HAP-1 (cell line): ENCODE data around the gene FAM3B.

Experiments used
- DNase-seq, 2 experiments: peaks; one replicate each; pipeline ENCODE4 v3.0.0-alpha.2; 2016 to 2020; ENCODE audit warnings: low spot score in 2 of 2
- H3K27me3 ChIP-seq: fragments of 250-450 bp; sonication (Bioruptor Pico); 2 replicates; pipeline ENCODE4 v1.5.1; 2020; ENCODE audit warnings: low read depth, mild to moderate bottlenecking, moderate library complexity
- H3K36me3 ChIP-seq: fragments of 250-450 bp; sonication (Bioruptor Pico); replicated peaks from 2 replicates; pipeline ENCODE4 v1.5.1; 2020; ENCODE audit warnings: mild to moderate bottlenecking
- H3K4me1 ChIP-seq: fragments of 250-450 bp; sonication (Bioruptor Pico); 2 replicates; pipeline ENCODE4 v1.5.1; 2020; ENCODE audit warnings: mild to moderate bottlenecking
- H3K4me3 ChIP-seq: fragments of 250-450 bp; sonication (Bioruptor Pico); 2 replicates; pipeline ENCODE4 v1.5.1; 2020; ENCODE audit warnings: mild to moderate bottlenecking, moderate library complexity
- H3K9me3 ChIP-seq: fragments of 250-450 bp; sonication (Bioruptor Pico); 2 replicates; pipeline ENCODE4 v1.5.1; 2020; ENCODE audit warnings: mild to moderate bottlenecking, moderate library complexity
- in situ Hi-C: fragments of 300-500 bp; cut with MboI; formaldehyde crosslinking; loops from 3 replicates; pipeline ENCODE4 v1.14.3; 2020; ENCODE audit warnings: low sequenced_read_pairs, inconsistent platforms, mixed read lengths

Gene FAM3B

DNA sequence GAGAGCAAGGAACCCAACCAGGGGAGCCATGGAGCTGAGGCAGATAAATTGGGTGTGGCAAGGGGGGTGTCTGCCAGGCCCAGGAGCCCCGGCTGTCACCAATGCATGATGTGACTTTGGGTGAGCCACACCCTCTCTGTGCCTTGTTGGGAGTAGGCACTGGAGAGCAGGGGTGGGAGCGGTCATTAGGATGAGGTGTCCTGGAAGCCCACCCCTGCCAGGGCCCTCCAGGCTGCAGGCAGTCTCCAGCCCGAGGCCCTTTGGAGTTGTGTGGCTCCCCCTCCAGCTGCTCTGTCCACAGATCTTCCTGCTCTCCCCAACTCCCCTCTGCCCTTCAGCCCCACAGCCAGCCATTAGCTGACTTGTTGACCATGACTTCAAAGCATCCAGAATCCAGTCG lies 56.7 kb downstream of the FAM3B start:
- Histone ChIP-seq H3K4me1 (no peaks in the 10 kb centered on the region), H3K4me3 (no peak overlapping the region), H3K9me3 (no peaks in the 10 kb centered on the region; the same call in 1 of the 2 replicates), H3K27me3 (no peaks in the 10 kb centered on the region), H3K36me3 (no peaks in the 10 kb centered on the region)
- DNase-seq: no peak
- in situ Hi-C loops: no loop called here

DNA sequence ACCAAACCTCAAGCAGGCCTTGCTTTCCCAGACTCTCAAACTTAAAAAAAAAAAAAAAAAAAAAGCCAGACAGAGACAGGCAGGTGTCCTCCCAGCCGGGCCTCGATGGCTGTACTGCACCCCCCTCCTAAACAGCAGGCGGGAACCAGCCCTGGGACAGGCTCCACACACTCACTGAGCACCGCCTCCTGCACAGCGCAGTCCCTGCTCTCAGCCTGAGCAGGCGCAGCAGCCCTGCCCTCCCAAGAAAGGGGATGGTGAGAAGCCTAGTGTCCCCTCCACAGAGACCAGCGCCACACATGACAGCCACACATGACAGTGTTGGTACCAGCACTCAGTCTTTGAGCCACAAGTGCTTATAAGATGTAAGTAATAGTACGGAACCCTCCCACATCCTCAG lies 57.2 kb downstream of the FAM3B start:
- H3K36me3 ChIP-seq: no peaks in the 10 kb centered on the region
- no peaks in the 10 kb centered on the region for H3K4me1 ChIP-seq
- H3K4me3 ChIP-seq: no peak overlapping the region
- no peaks in the 10 kb centered on the region; the same call in 1 of the 2 replicates for H3K9me3 ChIP-seq
- no peak for DNase-seq
- in situ Hi-C loops: no loop called here
- H3K27me3 ChIP-seq: no peaks in the 10 kb centered on the region

DNA sequence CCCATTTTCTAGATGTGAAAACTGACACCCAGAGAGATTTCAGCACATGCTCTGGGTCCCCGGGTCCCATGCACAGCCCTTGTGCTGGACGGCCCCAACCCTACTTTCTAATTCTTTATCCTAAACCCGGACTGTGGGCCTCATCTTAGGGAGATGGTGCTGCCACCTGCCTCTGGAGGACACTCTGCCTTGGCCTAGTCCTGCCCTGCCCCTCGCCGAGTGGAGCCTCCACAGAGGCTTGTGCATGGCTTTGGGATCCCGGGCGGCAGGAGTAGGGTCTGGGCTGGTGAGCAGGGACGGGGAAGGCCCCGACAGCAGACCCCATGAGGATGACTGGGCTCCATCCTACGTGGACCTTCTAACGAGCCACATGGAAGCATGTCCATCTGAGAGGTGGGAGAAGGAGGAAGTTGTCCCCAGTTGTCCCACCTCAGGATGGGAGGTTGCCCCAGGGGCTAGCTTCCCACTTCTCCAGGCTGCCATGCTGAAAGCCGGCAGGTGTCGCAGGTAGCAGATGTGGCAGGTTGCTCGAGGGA lies 57.6 kb downstream of the FAM3B start:
- no peaks in the 10 kb centered on the region for H3K4me1 ChIP-seq
- no peaks in the 10 kb centered on the region; the same call in 1 of the 2 replicates for H3K9me3 ChIP-seq
- no peaks in the 10 kb centered on the region for H3K36me3 ChIP-seq
- no peak for DNase-seq
- no peak overlapping the region for H3K4me3 ChIP-seq
- H3K27me3 ChIP-seq: no peaks in the 10 kb centered on the region
- in situ Hi-C loops: no loop called here

DNA sequence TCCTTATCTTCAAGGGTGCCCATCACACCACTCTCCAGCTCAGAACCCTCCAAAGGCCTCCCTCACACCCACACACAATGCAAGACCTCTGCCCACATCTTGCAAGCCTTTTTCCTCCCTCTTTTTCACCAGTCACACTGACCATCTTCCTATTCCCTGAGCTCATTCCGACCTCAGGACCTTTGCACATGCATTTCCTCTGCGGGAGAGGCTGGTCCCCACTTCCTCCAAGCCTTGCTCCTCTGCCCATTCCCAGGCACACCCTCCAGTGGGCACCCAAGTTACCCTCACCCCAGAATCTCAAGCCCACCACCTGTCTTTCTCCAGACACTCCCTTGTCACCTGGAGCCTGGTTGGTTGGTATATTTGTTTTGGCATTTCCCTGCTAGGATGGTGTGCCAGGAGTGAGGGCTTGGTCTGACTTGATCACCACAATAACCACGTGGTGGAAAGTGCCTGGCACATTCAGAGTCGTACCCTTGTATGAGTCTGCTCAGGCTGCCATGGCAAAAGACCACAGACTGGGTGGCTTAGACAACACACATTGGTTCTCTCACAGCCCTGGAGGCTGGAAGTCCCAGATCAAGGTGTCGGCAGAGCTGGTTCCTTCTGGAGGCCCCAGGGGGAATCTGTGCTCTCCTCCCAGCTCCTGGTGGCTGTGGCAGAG lies 58.4 kb downstream of the FAM3B start:
- in situ Hi-C loops: no loop called here
- Histone ChIP-seq H3K4me1 (no peaks in the 10 kb centered on the region), H3K27me3 (no peaks in the 10 kb centered on the region), H3K36me3 (no peaks in the 10 kb centered on the region), H3K9me3 (no peaks in the 10 kb centered on the region; the same call in 1 of the 2 replicates), H3K4me3 (no peak overlapping the region)
- DNase-seq: no peak

GRCh38 chr21:41375875-41376274 lies 59.3 kb downstream of the FAM3B start:
- in situ Hi-C loops: no loop called here
- H3K4me3 ChIP-seq: no peak overlapping the region
- H3K27me3 ChIP-seq: no peaks in the 10 kb centered on the region
- no peaks in the 10 kb centered on the region for H3K9me3 ChIP-seq
- no peaks in the 10 kb centered on the region for H3K36me3 ChIP-seq
- H3K4me1 ChIP-seq: no peaks in the 10 kb centered on the region
- no peak for DNase-seq

GRCh38 chr21:41377715-41378114 lies 61.1 kb downstream of the FAM3B start:
- Histone ChIP-seq H3K36me3 (no peaks in the 10 kb centered on the region), H3K27me3 (no peaks in the 10 kb centered on the region)
- in situ Hi-C loops: no loop called here

GRCh38 chr21:41378849-41379248 lies 62.2 kb downstream of the FAM3B start:
- no peak for DNase-seq
- peaks cover 4% of the 10 kb centered on the region; the same call in 1 of the 2 replicates for H3K9me3 ChIP-seq
- H3K4me1 ChIP-seq: no peaks in the 10 kb centered on the region
- H3K4me3 ChIP-seq: no peak overlapping the region
- H3K27me3 ChIP-seq: no peaks in the 10 kb centered on the region
- in situ Hi-C loops: no loop called here
- H3K36me3 ChIP-seq: no peaks in the 10 kb centered on the region

More at GRCh38 chr21:41377715-41378114, 61.1 kb downstream of the FAM3B start:
- peaks cover 4% of the 10 kb centered on the region; the same call in 1 of the 2 replicates for H3K9me3 ChIP-seq
- no peak overlapping the region for H3K4me3 ChIP-seq
- DNase-seq: no peak
- H3K4me1 ChIP-seq: no peaks in the 10 kb centered on the region

DNA sequence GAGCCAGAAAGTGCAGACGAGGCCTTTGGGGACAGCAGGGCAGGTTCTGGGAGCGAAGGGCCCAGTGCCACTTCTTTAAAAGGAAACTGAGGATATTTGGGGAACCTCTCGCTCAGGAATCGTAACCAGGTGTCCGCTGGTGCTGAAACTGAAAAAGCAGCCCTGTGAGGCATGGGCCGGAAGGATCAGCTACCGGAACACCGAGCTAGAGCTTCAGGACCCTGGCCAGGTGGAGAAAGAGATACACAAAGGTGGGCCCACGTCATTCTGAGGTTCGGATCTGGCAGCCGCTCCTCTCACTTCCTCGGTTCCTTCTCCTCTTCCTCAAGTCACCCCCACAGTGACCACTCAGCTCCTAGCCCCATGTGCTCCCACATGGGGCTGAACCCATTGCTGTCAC lies 63.3 kb downstream of the FAM3B start:
- in situ Hi-C loops: no loop called here
- H3K4me3 ChIP-seq: no peak overlapping the region
- no peaks in the 10 kb centered on the region for H3K27me3 ChIP-seq
- H3K9me3 ChIP-seq: peaks cover 4% of the 10 kb centered on the region; the same call in 1 of the 2 replicates
- no peaks in the 10 kb centered on the region for H3K4me1 ChIP-seq
- no peak for DNase-seq
- no peaks in the 10 kb centered on the region for H3K36me3 ChIP-seq

GRCh38 chr21:41381731-41382130 lies 65.1 kb downstream of the FAM3B start:
- H3K36me3 ChIP-seq: no peaks in the 10 kb centered on the region
- H3K9me3 ChIP-seq: peaks cover 4% of the 10 kb centered on the region
- no peaks in the 10 kb centered on the region for H3K4me1 ChIP-seq
- DNase-seq: no peak
- no peak overlapping the region for H3K4me3 ChIP-seq
- no peaks in the 10 kb centered on the region for H3K27me3 ChIP-seq
- in situ Hi-C loops: no loop called here

GRCh38 chr21:41387042-41387819 lies 70.6 kb downstream of the FAM3B start:
- no peaks in the 10 kb centered on the region for H3K4me1 ChIP-seq
- H3K9me3 ChIP-seq: peaks cover 2% of the 10 kb centered on the region; the same call in 1 of the 2 replicates
- no peaks in the 10 kb centered on the region for H3K36me3 ChIP-seq
- in situ Hi-C loops: no loop called here
- H3K27me3 ChIP-seq: no peaks in the 10 kb centered on the region
- H3K4me3 ChIP-seq: no peak overlapping the region
- DNase-seq: no peak

- Histone ChIP-seq H3K4me1 (no peaks in the 10 kb centered on the region), H3K36me3 (no peaks in the 10 kb centered on the region), H3K27me3 (no peaks in the 10 kb centered on the region), H3K4me3 (no peak overlapping the region), H3K9me3 (no peaks in the 10 kb centered on the region; the same call in 1 of the 2 replicates)
- in situ Hi-C loops: no loop called here
- no peak for DNase-seq
Observed at GRCh38 chr21:41387824-41388223, 71.2 kb downstream of the FAM3B start.

GRCh38 chr21:41388259-41388658 lies 71.7 kb downstream of the FAM3B start:
- Histone ChIP-seq H3K27me3 (no peaks in the 10 kb centered on the region), H3K4me1 (no peaks in the 10 kb centered on the region), H3K36me3 (no peaks in the 10 kb centered on the region), H3K4me3 (no peak overlapping the region), H3K9me3 (no peaks in the 10 kb centered on the region; the same call in 1 of the 2 replicates)
- in situ Hi-C loops: no loop called here
- no peak for DNase-seq

GRCh38 chr21:41390043-41390639 lies 73.5 kb downstream of the FAM3B start:
- Histone ChIP-seq H3K27me3 (no peaks in the 10 kb centered on the region), H3K4me1 (no peaks in the 10 kb centered on the region), H3K4me3 (no peak overlapping the region), H3K9me3 (no peaks in the 10 kb centered on the region; the same call in none of the 2 replicates), H3K36me3 (no peaks in the 10 kb centered on the region)
- in situ Hi-C loops: no loop called here
- DNase-seq: no peak
